HuH-7.5 (cell line): ENCODE data around the gene IGFALS.
"Not testable (repeated sequence)": the region's sequence is repeated elsewhere in the genome, so short reads cannot be mapped to it uniquely, and the experiment has no call there.

ENCODE experiments used
- DNase-seq: peaks from one replicate; pipeline ENCODE4 v3.0.0; 2011; ENCODE audit warnings: low spot score

IGFALS gene

GRCh38 chr16:1818204-1818872 lies 24.8 kb upstream of the IGFALS start:
- DNase-seq = no peak

DNA sequence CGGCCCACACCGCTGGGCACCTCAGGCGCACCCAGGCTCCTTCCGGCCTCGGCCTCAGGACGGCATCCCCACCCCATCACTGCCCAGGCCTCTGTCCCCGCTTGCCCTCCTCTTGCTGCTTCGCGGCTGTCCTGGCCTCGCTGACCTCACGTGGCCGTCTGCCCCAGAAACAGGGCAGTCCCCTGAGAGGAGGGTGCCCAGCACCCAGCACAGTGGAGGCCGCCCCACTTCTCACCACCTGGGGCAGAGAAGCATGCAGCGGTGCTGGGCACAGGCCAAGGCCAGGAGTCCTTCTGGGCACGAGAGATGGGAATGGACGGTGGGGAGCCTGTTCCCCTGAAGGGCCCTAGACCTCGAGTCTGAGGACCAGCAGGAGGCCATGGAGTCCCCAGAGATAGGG lies 24.2 kb upstream of the IGFALS start:
- no peak for DNase-seq

- DNase-seq = no peak
These were observed 23.7 kb upstream of the IGFALS start for GRCh38 chr16:1817276-1817589.

- no peak for DNase-seq
These were observed 23.1 kb upstream of the IGFALS start for GRCh38 chr16:1816396-1817275.

DNA sequence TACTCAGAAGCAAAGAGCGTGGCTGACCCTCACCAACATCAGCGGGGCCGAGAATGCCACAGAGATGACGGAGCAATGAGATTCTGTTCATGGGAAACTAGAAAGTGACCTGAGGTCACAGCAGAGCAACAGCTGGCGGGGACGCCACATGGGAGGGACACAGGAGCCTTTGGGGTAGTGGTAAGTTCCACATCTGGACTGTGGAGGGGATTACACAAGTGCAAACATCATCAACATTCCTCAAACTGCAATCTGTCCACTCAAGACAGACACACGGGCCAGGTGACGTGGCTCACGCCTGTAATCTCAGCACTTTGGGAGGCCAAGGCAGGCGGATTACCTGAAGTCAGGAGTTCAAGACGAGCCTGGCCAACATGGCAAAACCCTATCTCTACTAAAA lies 22.0 kb upstream of the IGFALS start:
- no peak for DNase-seq

GRCh38 chr16:1812732-1813163 lies 19.2 kb upstream of the IGFALS start:
- DNase-seq = peak; percentile 63

- DNase-seq = no peak
These were observed 17.0 kb upstream of the IGFALS start for GRCh38 chr16:1810536-1810935.

GRCh38 chr16:1810106-1810505 lies 16.6 kb upstream of the IGFALS start:
- DNase-seq = no peak

DNA sequence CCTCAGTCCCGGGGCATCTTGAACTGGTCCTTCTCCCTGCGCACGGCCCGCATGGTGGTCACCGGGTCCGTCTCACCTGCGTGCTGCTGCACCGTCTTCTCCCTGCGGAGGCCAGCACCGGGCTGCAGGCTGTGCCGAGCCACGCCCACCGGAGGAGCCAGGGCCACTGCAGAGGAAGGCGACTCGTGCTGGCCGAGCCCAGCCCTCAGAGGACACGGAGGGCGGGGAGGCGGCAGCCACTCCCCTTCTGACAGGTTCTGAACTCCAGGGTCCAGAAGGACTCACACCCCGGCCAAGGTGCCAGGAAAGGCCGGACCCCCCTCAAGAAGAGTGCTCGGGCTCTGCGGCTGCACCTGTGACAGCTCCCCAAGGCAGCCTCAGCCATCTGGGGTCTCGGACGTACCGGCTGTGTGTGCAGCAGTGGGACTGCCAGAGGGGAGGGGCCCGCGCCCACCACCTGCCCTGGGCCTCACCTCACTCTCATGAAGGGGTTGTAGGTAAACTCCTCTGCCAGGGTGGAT lies 15.8 kb upstream of the IGFALS start:
- DNase-seq = no peak

DNA sequence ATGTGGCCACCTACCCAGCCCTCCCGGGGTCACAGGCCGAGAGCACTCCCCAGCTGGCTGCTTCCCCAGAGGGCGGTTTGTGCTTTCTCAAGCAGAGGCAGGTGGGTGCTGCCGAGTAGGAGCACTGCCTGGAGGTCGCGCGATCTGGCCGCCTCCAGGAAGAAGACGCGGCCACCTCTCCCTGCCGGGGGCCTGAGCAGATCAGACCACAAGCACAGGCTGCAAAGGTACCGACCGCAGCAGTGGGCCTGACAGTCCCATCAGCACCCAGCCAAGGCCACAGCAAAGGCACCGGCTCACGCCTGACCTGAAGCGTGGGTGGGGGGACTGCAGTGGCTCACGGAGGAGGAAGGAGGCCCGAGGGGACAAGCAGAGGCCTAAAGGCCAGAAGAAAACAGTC lies 15.2 kb upstream of the IGFALS start:
- no peak for DNase-seq

DNA sequence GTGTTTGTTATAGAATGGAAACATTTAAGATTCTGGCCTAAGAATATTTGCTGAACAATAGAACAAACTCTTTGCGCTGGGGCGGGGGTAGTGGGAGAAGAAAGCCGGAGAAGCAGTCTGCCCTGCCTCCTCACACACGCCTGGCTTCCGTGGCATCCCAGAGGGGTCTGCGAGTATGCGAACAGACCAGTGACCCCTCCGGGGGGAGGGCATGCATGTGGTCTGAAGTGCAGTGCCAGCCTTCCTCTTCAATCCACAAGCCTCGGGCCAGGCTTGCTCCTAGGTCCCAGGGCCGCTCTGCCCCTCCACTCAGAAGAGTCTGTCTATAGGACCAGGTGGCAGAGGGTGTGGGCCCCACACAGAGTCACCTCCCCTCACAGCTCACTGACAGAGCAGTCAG lies 14.1 kb upstream of the IGFALS start:
- DNase-seq = no peak

DNA sequence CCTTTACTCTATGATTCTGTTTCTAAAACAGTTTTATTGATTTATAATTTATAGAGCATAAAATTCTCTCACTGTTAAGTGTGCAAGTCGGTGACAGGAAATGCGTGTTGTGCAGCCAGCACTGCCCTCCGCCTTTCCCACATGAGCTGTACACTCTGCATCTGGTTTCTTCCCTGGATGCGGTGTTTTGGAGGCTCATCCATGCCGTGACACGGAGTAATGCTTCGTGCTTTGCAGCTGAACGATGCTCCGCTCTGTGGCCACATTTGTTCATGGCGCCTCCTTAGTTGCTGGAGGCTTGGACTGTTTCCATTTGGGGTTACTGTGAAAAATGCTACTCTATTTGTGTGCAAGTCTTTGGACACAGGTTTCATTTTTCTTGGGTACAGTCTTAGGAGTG lies 7.2 kb upstream of the IGFALS start:
- DNase-seq = no peak

GRCh38 chr16:1799263-1799662 lies 5.8 kb upstream of the IGFALS start:
- DNase-seq = not testable (repeated sequence)

DNA sequence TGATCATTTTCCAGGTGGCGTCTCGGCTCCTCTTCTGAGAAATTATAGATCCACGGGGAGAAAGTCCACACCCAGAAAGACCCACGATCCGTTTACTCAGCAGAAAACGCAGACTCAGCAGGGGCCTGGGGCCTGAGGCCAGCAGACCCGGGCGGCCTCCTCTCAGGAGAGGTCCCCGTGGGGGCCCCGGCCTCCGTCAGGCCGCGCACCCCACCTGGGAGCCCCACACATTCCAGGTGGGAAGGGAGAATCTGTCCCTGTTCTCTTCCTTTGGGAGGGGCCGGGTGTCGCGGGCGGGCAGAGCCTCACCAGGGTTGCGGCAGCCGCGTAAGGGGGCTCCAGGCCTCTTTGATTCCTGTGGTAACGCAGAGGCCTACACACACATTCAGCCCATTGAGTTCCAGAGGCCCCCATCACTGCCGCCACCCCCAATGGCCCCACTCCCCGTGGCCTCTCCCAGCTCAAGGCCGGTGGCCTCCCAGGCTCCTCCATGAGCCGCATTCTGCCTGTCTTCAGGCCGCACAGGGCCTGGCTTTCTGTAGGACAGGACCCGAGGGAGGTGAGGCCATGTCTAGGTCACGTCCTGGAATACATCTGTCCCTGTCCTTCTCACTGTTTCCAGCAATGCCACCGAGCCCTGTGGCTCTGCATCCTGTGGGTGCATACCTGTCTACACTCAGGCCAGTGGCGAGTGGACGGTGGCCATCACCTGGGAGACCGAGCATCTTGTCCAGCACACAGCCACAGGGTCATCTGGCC lies 1.6 kb upstream of the IGFALS start:
- no peak for DNase-seq

DNA sequence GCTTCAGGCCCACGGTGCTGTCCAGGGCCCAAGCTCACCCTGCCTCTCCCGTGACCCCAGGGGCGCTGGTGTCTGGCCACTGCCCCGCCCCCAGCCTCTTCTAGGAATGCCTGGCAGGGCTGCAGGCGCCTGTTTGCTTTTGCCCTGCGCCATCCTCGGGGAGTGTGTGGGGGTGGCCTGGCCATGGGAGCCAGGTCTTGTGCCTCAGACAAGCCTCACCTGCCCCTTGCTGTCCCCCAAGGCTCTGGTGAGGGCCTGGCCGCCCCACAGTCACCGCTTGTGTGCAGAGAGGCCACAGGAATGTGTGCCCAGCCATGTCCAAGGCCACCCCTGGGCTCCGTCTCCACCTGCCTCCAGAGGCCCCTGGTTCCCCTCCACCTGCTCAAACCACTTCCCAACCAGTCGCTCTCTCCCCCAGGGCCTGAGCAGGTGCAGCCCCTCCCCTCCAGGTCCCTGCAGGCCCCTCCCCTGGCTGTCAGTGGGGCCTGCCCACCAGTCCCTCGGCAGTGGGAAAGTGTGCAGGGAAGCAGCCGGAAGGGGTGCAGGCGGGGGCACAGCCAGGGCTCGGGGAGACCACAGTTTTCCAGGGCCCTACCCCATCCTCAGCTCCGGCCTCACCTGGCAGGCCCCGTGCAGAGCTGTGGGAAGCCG lies 841 bp upstream of the IGFALS start:
- DNase-seq = no peak

DNA sequence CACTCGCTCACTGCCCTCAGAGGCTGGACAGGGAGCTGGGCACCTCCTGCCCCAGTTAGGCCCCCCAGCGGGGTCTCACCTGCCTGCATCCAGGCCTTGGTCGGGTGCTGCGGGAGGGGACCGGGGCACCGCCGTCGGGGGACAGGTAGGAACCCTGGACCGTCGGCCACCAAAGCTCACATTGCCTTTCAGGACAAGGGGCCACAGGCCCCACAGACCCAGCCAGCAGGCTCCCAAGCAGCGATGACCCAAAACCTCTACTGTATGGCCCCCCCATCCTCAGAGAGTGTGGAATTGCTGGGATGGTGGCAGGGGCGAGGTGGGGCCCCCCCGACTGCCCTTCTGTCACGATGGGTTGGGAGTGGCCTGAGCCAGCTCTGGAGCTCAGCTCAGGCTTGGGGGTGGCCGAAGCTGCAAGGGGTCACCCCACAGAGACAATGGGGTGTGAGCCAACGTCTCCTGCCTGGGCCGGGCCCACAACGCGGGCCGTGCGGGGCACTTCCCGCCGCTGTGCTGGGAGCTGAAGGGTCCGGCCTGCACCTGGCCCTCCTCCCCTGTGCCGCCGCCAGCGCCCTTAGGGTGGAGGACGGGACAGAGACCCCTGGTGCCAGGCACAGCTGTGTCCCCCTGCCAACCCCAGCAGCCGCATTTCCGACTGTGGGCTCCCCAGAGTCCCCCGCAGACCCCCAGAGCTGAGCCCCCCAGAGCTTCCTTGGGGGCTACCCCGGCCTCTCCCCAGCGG lies 498 bp downstream of the IGFALS start:
- no peak for DNase-seq

- no peak for DNase-seq
These were observed 1.3 kb downstream of the IGFALS start for GRCh38 chr16:1791943-1792812.

- no peak for DNase-seq
These were observed 2.1 kb downstream of the IGFALS start for GRCh38 chr16:1791256-1791942.

DNA sequence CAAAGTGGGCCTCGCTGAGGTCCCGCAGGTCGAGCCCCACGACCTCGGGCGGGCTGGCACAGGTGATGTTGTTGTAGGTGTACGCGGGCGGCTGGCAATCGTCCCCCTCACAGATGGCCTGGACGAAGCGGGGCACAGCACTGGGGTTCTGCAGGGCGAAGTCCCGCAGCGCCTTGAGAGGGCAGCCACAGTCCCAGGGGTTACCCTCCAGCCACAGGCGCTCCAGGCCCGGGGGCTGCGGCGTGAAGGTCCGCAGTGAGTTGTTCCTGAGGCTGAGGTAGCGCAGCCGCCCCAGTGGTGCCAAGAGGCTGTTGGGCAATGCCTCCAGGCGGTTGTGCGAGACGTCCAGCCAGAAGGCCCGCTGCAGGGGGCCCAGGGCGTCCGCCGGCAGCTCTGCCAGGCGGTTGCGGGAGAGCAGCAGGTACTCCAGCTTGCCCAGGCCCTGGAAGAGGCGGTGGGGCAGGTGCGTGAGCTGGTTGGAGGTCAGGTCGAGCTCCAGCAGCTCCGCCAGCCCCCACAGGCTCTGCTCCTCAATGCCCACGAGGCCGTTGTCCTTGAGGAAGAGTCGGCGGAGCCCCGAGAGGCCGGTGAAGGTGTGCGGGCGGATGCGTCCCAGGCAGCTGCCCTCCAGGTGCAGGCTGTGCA lies 2.8 kb downstream of the IGFALS start:
- no peak for DNase-seq

DNA sequence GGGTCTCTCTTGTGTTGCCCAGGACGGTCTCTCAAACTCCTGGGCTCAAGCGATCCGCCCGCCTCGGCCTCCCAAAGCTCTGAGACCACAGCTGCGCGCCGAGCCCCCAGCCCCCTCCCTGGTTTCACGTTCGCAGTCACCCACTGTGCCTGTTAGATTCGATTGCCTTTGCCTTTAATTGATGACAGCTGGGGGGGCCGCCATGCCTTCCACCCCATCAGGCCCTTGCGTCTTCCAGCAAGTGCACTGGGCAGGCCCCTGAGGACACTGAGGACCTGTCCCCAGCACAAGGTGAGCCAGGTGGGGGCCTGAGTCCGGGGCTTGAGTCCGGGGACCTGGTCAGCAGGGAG lies 3.3 kb downstream of the IGFALS start:
- DNase-seq = no peak
